GM12878 (cell line): Measurements from ENCODE around the gene C1orf35. TPM values are rescaled to one million over a fixed set of nuclear protein-coding genes. Genes with fewer than 3 reads are reported as not detected.

Experiments used
- ATAC-seq: fragments of 200-7000 bp; cut with Tn5 transposase; 3 replicates; pipeline ENCODE4 v1.9.1; 2020; ENCODE audit warnings: mild to moderate bottlenecking, moderate library complexity
- BruUV-seq: library from RNA; stranded (reverse); fragments of 400-500 nt; replicated peaks from 2 replicates; lab custom pipeline; 2021; lab: Mats Ljungman, UMichigan
- CTCF ChIA-PET: fragments of 300-600 bp; sonication (Branson Sonifier 250); formaldehyde crosslinking; extraction: SDS; loops from one replicate; lab custom pipeline; 2021; ENCODE audit warnings: inconsistent platforms; lab: Yijun Ruan, JAX
- POLR2A ChIA-PET: fragments of 350-600 bp; formaldehyde crosslinking; extraction: SDS; loops from one replicate; lab custom pipeline; 2021; ENCODE audit warnings: inconsistent platforms; lab: Charles Lee
- RAD21 ChIA-PET: fragments of 300-600 bp; sonication (Branson Sonifier 250); formaldehyde crosslinking; loops from one replicate; lab custom pipeline; 2023; ENCODE audit warnings: antibody characterized with exemption; ENCODE audit not compliant: unreplicated experiment; lab: Charles Lee
- SMC1A ChIA-PET: fragments of 300-600 bp; sonication (Branson Sonifier 250); formaldehyde crosslinking; loops from one replicate; lab custom pipeline; 2023; ENCODE audit not compliant: unreplicated experiment, uncharacterized antibody; lab: Charles Lee
- DNase-seq: peaks from one replicate; pipeline ENCODE4 v3.0.0-alpha.2; 2011; ENCODE audit warnings: low read depth, low spot score
- FAIRE-seq: peaks from 3 replicates; lab custom pipeline; 2011; peaks lifted over from hg19 to GRCh38; lab: Jason Lieb, UNC
- H2AFZ ChIP-seq: 2 replicates; pipeline ENCODE4 v1.6.0; 2011; ENCODE audit warnings: low read depth, low read length, control low read depth; ENCODE audit not compliant: control insufficient read depth
- H3K27ac ChIP-seq: 2 replicates; pipeline ENCODE4 v1.5.1; 2011; ENCODE audit warnings: control low read depth; ENCODE audit not compliant: control insufficient read depth, insufficient read depth
- H3K27me3 ChIP-seq, 2 experiments: replicated peaks in 1 of 2; 2 replicates each; pipeline versions ENCODE4 v1.6.0 to v1.6.1; 2011; ENCODE audit warnings: low read length in 1 of 2; ENCODE audit not compliant: control insufficient read depth in 2 of 2, insufficient read depth in 2 of 2
- H3K36me3 ChIP-seq, 2 experiments: 2 replicates each; pipeline ENCODE4 v1.5.1; 2011; ENCODE audit warnings: low read length in 1 of 2; ENCODE audit not compliant: control insufficient read depth in 2 of 2, insufficient read depth in 2 of 2
- H3K4me1 ChIP-seq: 2 replicates; pipeline ENCODE4 v1.6.1; 2011; ENCODE audit warnings: mild to moderate bottlenecking, low read length, moderate library complexity, mixed read lengths; ENCODE audit not compliant: control insufficient read depth, insufficient read depth
- H3K4me2 ChIP-seq: 2 replicates; pipeline ENCODE4 v1.6.0; 2011; ENCODE audit warnings: control low read depth; ENCODE audit not compliant: control insufficient read depth, insufficient read depth
- H3K4me3 ChIP-seq: fragments of 200-600 bp; sonication (generic); 2 replicates; pipeline ENCODE4 v1.5.1; 2016
- H3K79me2 ChIP-seq: 2 replicates; pipeline ENCODE4 v1.6.0; 2011; ENCODE audit warnings: low read length; ENCODE audit not compliant: control insufficient read depth, insufficient read depth
- H3K9ac ChIP-seq: 2 replicates; pipeline ENCODE4 v1.8.0; 2011; ENCODE audit warnings: low read length, control low read depth, mixed read lengths; ENCODE audit not compliant: control insufficient read depth, insufficient read depth
- H3K9me3 ChIP-seq: replicated peaks from 3 replicates; pipeline ENCODE4 v1.5.1; 2011; ENCODE audit warnings: mild to moderate bottlenecking, low read length; ENCODE audit not compliant: control insufficient read depth, insufficient read depth
- H4K20me1 ChIP-seq: 2 replicates; pipeline ENCODE4 v1.6.0; 2011; ENCODE audit not compliant: control insufficient read depth, insufficient read depth
- CBX3 ChIP-seq: fragments of 200-600 bp; sonication (generic); IDR thresholded peaks from 2 replicates; pipeline ENCODE4 v1.6.1; 2016; ENCODE audit warnings: low read depth, borderline replicate concordance
- ETV6 ChIP-seq, 2 experiments: fragments of 450-650 bp in 1 of 2; IDR thresholded peaks in 1 of 2; conservative IDR thresholded peaks in 1 of 2; 2 replicates each; pipeline ENCODE4 v1.6.1; 2014; ENCODE audit warnings: antibody characterized with exemption in 1 of 2, borderline replicate concordance in 1 of 2, low read depth in 1 of 2, mild to moderate bottlenecking in 1 of 2, moderate library complexity in 1 of 2
- FOXM1 ChIP-seq: IDR thresholded peaks from 2 replicates; pipeline ENCODE4 v1.6.1; 2012; ENCODE audit warnings: low read depth, mild to moderate bottlenecking, inconsistent platforms, low read length, moderate library complexity
- NR2F1 ChIP-seq: fragments of 450-650 bp; conservative IDR thresholded peaks from 2 replicates; pipeline ENCODE4 v1.6.1; 2017; ENCODE audit warnings: mild to moderate bottlenecking
- NRF1 ChIP-seq: conservative IDR thresholded peaks from 2 replicates; pipeline ENCODE4 v1.6.1; 2011; ENCODE audit warnings: mild to moderate bottlenecking, low read depth, low read length, improper control_type of control experiment
- RAD51 ChIP-seq: fragments of 450-650 bp; IDR thresholded peaks from 2 replicates; pipeline ENCODE4 v1.6.1; 2016; ENCODE audit warnings: moderate library complexity, mild to moderate bottlenecking, inconsistent platforms
- USF2 ChIP-seq: IDR thresholded peaks from 2 replicates; pipeline ENCODE4 v1.6.1; 2011; ENCODE audit warnings: low read depth, low read length, improper control_type of control experiment, borderline replicate concordance
- WGBS: methylation state at CpG from one replicate; pipeline ENCODE4 v1.1.6; 2016; ENCODE audit warnings: low lambda C conversion rate; ENCODE audit not compliant: insufficient replicate concordance, insufficient coverage; ENCODE audit errors: missing lambda C conversion rate; 5-methylcytosine and 5-hydroxymethylcytosine counted together
- in situ Hi-C: fragments of 300-500 bp; cut with MboI; formaldehyde crosslinking; loops from 9 replicates; pipeline ENCODE4 v1.14.3; 2018; ENCODE audit warnings: mixed read lengths
- intact Hi-C: fragments of 100-400 bp; cut with micrococcal nuclease; formaldehyde crosslinking; loops from one replicate; pipeline ENCODE4 v1.14.2; 2022; ENCODE audit not compliant: unreplicated experiment
- polyA plus RNA-seq, 11 experiments: library from polyadenylated mRNA; depleted of rRNA in 4 of 11; unstranded in 6 of 11; stranded (reverse) in 5 of 11; fragments of >200 nt; fragmentation: Nextera tagmentation in 4 of 11; fragmentation: Illumina TruSeq in 1 of 11; extraction: Ambion mirVana in 4 of 11; extraction: Trizol in 1 of 11; gene quantifications; 1 replicate in 1 of 11; 2 replicates in 10 of 11; pipeline versions ENCODE4 v1.2.1 to v1.2.3, GENCODE V29; 2011 to 2016; ENCODE audit warnings: inconsistent platforms in 2 of 11, missing spikeins in 2 of 11, low read depth in 1 of 11
- total RNA-seq, 4 experiments: library from RNA; depleted of rRNA in 3 of 4; stranded (reverse); fragments of >200 nt in 3 of 4; fragmentation: Illumina TruSeq in 1 of 4; extraction: Trizol in 1 of 4; gene quantifications; 2 replicates each; pipeline versions ENCODE4 v1.2.1 to v1.2.3, GENCODE V29; 2013 to 2021
- TF ChIP-seq, protein P1 (sequence below): fragments of 150-350 bp; IDR thresholded peaks from 2 replicates; pipeline ENCODE4 v1.6.1; 2016; ENCODE audit warnings: low read depth, low read length

Gene C1orf35
- total and polyA plus RNA-seq, 10 of the 15 experiments (the other 5 are each of a cell fraction or from before 2014, with no cell fraction given): 2.5 to 27.0 (median 10.6) TPM

DNA sequence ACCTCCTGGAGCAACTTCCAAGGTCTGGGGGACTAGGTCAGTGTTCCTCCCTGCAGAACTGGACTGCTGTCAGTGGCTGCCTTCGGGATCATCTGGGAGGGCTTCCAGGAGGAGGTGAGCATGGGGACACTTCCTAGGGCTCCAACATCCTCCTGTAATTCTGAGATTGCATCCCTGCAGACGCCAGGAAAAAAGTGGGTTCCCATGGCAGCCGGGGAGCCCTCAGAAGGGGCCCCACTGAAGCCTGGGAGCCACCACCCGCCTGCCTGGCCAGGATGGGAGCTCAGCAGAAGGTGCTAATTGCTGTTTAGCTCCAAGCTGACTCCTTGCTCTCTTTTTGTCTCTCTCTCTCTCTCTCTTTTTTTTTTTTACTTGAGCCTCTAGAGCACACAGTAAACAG is 36.7 kb downstream of the C1orf35 start:
- Histone ChIP-seq H3K79me2 (no peaks in the 10 kb centered on the region), H3K4me2 (no peak overlapping the region), H3K36me3 (no peaks in the 10 kb centered on the region), H4K20me1 (no peaks in the 10 kb centered on the region), H3K4me1 (no peaks in the 10 kb centered on the region), H3K27me3 (no peaks in the 10 kb centered on the region), H3K27ac (no peak overlapping the region), H3K9me3 (no peaks in the 10 kb centered on the region), H3K9ac (no peak overlapping the region), H3K4me3 (no peak overlapping the region), H2AFZ (no peak overlapping the region)
- in situ Hi-C loops (no loop called here), intact Hi-C loops (no loop called here)
- FAIRE-seq (no peak), ATAC-seq (no peak), DNase-seq (no peak)
- ChIA-PET POLR2A (no interaction called here), CTCF (interaction anchor here (0.9 kb wide), 1 partner anchor 67 kb away, joined by 3 read pairs; no protein-coding TSS in a partner anchor), RAD21 (no interaction called here), SMC1A (interaction anchor here (0.6 kb wide), 1 partner anchor 455 kb away, joined by 3 read pairs; no protein-coding TSS in a partner anchor)
- no peak for TF ChIP-seq USF2
- TF ChIP-seq, protein P1, sequence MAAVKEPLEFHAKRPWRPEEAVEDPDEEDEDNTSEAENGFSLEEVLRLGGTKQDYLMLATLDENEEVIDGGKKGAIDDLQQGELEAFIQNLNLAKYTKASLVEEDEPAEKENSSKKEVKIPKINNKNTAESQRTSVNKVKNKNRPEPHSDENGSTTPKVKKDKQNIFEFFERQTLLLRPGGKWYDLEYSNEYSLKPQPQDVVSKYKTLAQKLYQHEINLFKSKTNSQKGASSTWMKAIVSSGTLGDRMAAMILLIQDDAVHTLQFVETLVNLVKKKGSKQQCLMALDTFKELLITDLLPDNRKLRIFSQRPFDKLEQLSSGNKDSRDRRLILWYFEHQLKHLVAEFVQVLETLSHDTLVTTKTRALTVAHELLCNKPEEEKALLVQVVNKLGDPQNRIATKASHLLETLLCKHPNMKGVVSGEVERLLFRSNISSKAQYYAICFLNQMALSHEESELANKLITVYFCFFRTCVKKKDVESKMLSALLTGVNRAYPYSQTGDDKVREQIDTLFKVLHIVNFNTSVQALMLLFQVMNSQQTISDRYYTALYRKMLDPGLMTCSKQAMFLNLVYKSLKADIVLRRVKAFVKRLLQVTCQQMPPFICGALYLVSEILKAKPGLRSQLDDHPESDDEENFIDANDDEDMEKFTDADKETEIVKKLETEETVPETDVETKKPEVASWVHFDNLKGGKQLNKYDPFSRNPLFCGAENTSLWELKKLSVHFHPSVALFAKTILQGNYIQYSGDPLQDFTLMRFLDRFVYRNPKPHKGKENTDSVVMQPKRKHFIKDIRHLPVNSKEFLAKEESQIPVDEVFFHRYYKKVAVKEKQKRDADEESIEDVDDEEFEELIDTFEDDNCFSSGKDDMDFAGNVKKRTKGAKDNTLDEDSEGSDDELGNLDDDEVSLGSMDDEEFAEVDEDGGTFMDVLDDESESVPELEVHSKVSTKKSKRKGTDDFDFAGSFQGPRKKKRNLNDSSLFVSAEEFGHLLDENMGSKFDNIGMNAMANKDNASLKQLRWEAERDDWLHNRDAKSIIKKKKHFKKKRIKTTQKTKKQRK: no peak
- no peak for TF ChIP-seq NRF1
- no peak for TF ChIP-seq FOXM1
- TF ChIP-seq NR2F1: no peak
- TF ChIP-seq ETV6 (conservative IDR thresholded peaks at IDR 0.05 in 1 of 2, IDR thresholded peaks at IDR 0.05 in 1 of 2; ENCODE audit: borderline replicate concordance in 1 of 2, low read depth in 1 of 2): no peak
- no peak for TF ChIP-seq CBX3
- TF ChIP-seq RAD51: no peak
- WGBS: 5% methylated on average over 4 of the region's 4 CpGs
- no TSS peak for BruUV-seq
